Measurements from ENCODE around the gene CYP2R1.

The CYP2R1 gene

GRCh38 chr11:14892036-14892556 lies at the start of gene CYP2R1:
TSS of gene CYP2R1 (minus strand) at chr11:14892231. CDS start at chr11:14892205, 26 bp downstream.
- TF ChIP-seq CTCF (conservative IDR thresholded peaks at IDR 0.05; ENCODE audit: low read length), result no peak
- peak within 1 kb of the TSS; percentile 85 for H3K4me3 ChIP-seq (ENCODE audit: low read length)
- DNase-seq (ENCODE audit: low read depth), result peak; percentile 97

GRCh38 chr11:14938936-14939335 lies 46.9 kb upstream of the CYP2R1 start:
- no peak for DNase-seq (ENCODE audit: low read depth)
- TF ChIP-seq CTCF (conservative IDR thresholded peaks at IDR 0.05; ENCODE audit: low read length), result no peak
- no peak overlapping the region for H3K4me3 ChIP-seq (ENCODE audit: low read length)

- no peak overlapping the region for H3K4me3 ChIP-seq (ENCODE audit: low read length)
- no peak for TF ChIP-seq CTCF (conservative IDR thresholded peaks at IDR 0.05; ENCODE audit: low read length)
- DNase-seq (ENCODE audit: low read depth), result no peak
Measured at GRCh38 chr11:14934641-14935351, 42.8 kb upstream of the CYP2R1 start.

GRCh38 chr11:14932447-14932846 lies 40.4 kb upstream of the CYP2R1 start:
- no peak overlapping the region for H3K4me3 ChIP-seq (ENCODE audit: low read length)
- DNase-seq (ENCODE audit: low read depth), result no peak
- no peak for TF ChIP-seq CTCF (conservative IDR thresholded peaks at IDR 0.05; ENCODE audit: low read length)

GRCh38 chr11:14930369-14930768 lies 38.3 kb upstream of the CYP2R1 start:
- no peak overlapping the region for H3K4me3 ChIP-seq (ENCODE audit: low read length)
- DNase-seq (ENCODE audit: low read depth), result no peak
- no peak for TF ChIP-seq CTCF (conservative IDR thresholded peaks at IDR 0.05; ENCODE audit: low read length)

GRCh38 chr11:14927146-14927545 lies 35.1 kb upstream of the CYP2R1 start:
- DNase-seq (ENCODE audit: low read depth), result peak; percentile 85
- no peak overlapping the region for H3K4me3 ChIP-seq (ENCODE audit: low read length)
- no peak for TF ChIP-seq CTCF (conservative IDR thresholded peaks at IDR 0.05; ENCODE audit: low read length)

GRCh38 chr11:14924318-14924717 lies 32.3 kb upstream of the CYP2R1 start:
- H3K4me3 ChIP-seq (ENCODE audit: low read length), result no peak overlapping the region
- TF ChIP-seq CTCF (conservative IDR thresholded peaks at IDR 0.05; ENCODE audit: low read length), result no peak
- DNase-seq (ENCODE audit: low read depth), result no peak

All from AG10803 (cell line).